Astrocyte of the spinal cord (primary cell): ENCODE measurements around the gene PPM1H.

Experiments used
- DNase-seq: peaks from one replicate; pipeline ENCODE4 v3.0.0; 2011; ENCODE audit warnings: low read depth, low spot score
- H3K4me3 ChIP-seq: 2 replicates; pipeline ENCODE4 v1.5.1; 2011; ENCODE audit warnings: low read depth, mild to moderate bottlenecking, low read length, moderate library complexity
- CTCF ChIP-seq: IDR thresholded peaks from 2 replicates; pipeline ENCODE4 v1.5.1; 2012; ENCODE audit warnings: low read depth, mild to moderate bottlenecking, low read length, inconsistent platforms
- in situ Hi-C: cut with HindIII; loops from 2 replicates; pipeline ENCODE4 v1.10.0; 2017; ENCODE audit warnings: low sequenced_read_pairs

The PPM1H gene

GRCh38 chr12:62783881-62784280 is 151.1 kb downstream of the PPM1H start:
- in situ Hi-C loops = loop anchor here (25.0 kb wide), 1 partner anchor 172 kb away; no protein-coding TSS in a partner anchor
- DNase-seq = no peak
- TF ChIP-seq CTCF = no peak
- H3K4me3 ChIP-seq = no peak overlapping the region

GRCh38 chr12:62781136-62781880 is 153.6 kb downstream of the PPM1H start:
- in situ Hi-C loops = loop anchor here (25.0 kb wide), 1 partner anchor 169 kb away; no protein-coding TSS in a partner anchor
- no peak for TF ChIP-seq CTCF
- no peak for DNase-seq
- no peak overlapping the region for H3K4me3 ChIP-seq

GRCh38 chr12:62779488-62779887 is 155.5 kb downstream of the PPM1H start:
- in situ Hi-C loops = loop anchor here (25.0 kb wide), 1 partner anchor 167 kb away; no protein-coding TSS in a partner anchor
- no peak for TF ChIP-seq CTCF
- DNase-seq = no peak
- H3K4me3 ChIP-seq = no peak overlapping the region

DNA sequence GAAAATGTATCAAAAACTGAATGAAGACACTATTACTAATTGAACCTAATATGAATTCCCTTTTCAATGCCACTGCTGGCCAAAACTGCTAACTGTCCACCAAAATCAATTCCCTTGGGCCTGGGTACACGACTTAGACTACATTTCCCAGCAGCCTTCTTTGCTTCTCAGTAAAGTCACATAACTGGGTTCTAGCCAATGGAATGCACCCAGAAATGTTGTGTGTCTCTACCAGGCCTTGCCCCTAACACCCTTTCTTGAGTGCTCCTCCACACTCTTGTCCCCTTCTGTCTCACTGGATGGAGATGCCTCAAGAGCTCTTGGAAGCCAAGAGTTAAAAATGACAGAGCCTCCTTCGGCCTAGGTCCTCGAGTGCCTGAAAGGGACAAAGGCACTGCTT is 156.8 kb downstream of the PPM1H start:
- no peak overlapping the region for H3K4me3 ChIP-seq
- DNase-seq = no peak
- in situ Hi-C loops = loop anchor here (25.0 kb wide), 1 partner anchor 166 kb away; no protein-coding TSS in a partner anchor
- no peak for TF ChIP-seq CTCF

- H3K4me3 ChIP-seq = no peak overlapping the region
- in situ Hi-C loops = loop anchor here (25.0 kb wide), 1 partner anchor 165 kb away; no protein-coding TSS in a partner anchor
- DNase-seq = no peak
- TF ChIP-seq CTCF = no peak
These were observed 158.0 kb downstream of the PPM1H start for GRCh38 chr12:62776997-62777396.

DNA sequence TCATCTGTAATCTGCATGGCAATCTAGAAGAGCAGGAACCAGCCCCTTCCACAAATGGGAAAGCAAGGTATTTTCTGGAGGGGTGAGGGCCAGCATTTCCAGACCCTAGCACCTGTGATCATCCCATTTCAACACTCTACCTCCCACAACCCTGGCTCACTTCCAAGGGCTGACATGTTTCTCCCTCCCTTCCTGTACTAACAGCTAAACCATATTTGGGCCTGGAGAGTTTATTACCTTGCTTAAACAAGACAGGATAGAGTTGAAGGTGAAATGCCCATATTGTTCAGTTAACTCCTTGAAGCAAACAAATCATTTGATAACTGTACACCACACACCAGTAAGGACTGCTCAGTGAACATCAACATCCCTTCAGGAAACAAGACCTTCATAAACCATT is 158.4 kb downstream of the PPM1H start:
- no peak for DNase-seq
- TF ChIP-seq CTCF = no peak
- no peak overlapping the region for H3K4me3 ChIP-seq
- in situ Hi-C loops = loop anchor here (25.0 kb wide), 1 partner anchor 164 kb away; no protein-coding TSS in a partner anchor
